HCT116 (cell line): Measurements from ENCODE around the gene KRT222. TPM values are rescaled to one million over a fixed set of nuclear protein-coding genes. Genes with fewer than 3 reads are reported as not detected.

ENCODE experiments used
- ATAC-seq: fragments of 200-7000 bp; cut with Tn5 transposase; 2 replicates; pipeline ENCODE4 v1.9.1; 2020; ENCODE audit warnings: mild to moderate bottlenecking, moderate library complexity
- BruUV-seq: library from RNA; stranded (reverse); fragments of 400-500 nt; replicated peaks from 2 replicates; lab custom pipeline; 2021; lab: Mats Ljungman, UMichigan
- CTCF ChIA-PET: fragments of 300-600 bp; sonication (Branson Sonifier 250); formaldehyde crosslinking; loops from one replicate; lab custom pipeline; 2021; ENCODE audit warnings: antibody characterized with exemption; lab: Charles Lee
- POLR2A ChIA-PET: fragments of 300-600, 350-600 bp; sonication (Branson Sonifier 250); formaldehyde crosslinking; loops from one replicate; lab custom pipeline; 2021; ENCODE audit warnings: antibody characterized with exemption; lab: Charles Lee
- RAD21 ChIA-PET, 2 experiments: fragments of 300-600 bp; sonication (Branson Sonifier 250); formaldehyde crosslinking; loops; one replicate each; lab custom pipeline; 2023; ENCODE audit warnings: low total read pairs in 2 of 2; ENCODE audit not compliant: uncharacterized antibody in 2 of 2, unreplicated experiment in 2 of 2, low non-redundant PET in 1 of 2; lab: Charles Lee
- DNase-seq: peaks from one replicate; pipeline ENCODE4 v3.0.0-alpha.2; 2010; ENCODE audit warnings: low read depth, low spot score
- H2AFZ ChIP-seq: fragments of 200-600 bp; shearing (Covaris generic), sonication (generic); 2 replicates; pipeline ENCODE4 v1.6.1; 2017; ENCODE audit warnings: low read depth, mixed run types, mixed read lengths, antibody characterized with exemption, low read length; ENCODE audit not compliant: poor library complexity, severe bottlenecking
- H3K27ac ChIP-seq: 2 replicates; pipeline ENCODE4 v1.5.1; 2012; ENCODE audit warnings: low read depth, low read length
- H3K27me3 ChIP-seq: fragments of 200-600 bp; sonication (generic); 2 replicates; pipeline ENCODE4 v1.6.1; 2016; ENCODE audit warnings: mixed run types, low read length, mixed read lengths; ENCODE audit not compliant: insufficient read depth
- H3K36me3 ChIP-seq, 2 experiments: fragments of 200-500 bp in 1 of 2; fragments of 200-600 bp in 1 of 2; sonication (Bioruptor generic) in 1 of 2; sonication (generic) in 1 of 2; 2 replicates each; pipeline versions ENCODE4 v1.5.1 to v1.6.1; 2014 to 2016; ENCODE audit warnings: low read length in 2 of 2, inconsistent platforms in 1 of 2, mixed read lengths in 1 of 2, mixed run types in 1 of 2; ENCODE audit not compliant: insufficient read depth in 2 of 2, control insufficient read depth in 1 of 2
- H3K4me1 ChIP-seq, 2 experiments: fragments of 200-600 bp in 1 of 2; sonication (generic) in 1 of 2; 2 replicates each; pipeline versions ENCODE4 v1.5.1 to v1.6.1; 2012 to 2017; ENCODE audit warnings: low read length in 2 of 2, inconsistent platforms in 1 of 2, mild to moderate bottlenecking in 1 of 2, mixed read lengths in 1 of 2, mixed run types in 1 of 2, moderate library complexity in 1 of 2; ENCODE audit not compliant: insufficient read depth in 2 of 2, control insufficient read depth in 1 of 2
- H3K4me2 ChIP-seq: fragments of 200-600 bp; sonication (generic); 2 replicates; pipeline ENCODE4 v1.6.1; 2017; ENCODE audit warnings: mixed run types, low read length, mixed read lengths
- H3K4me3 ChIP-seq, 2 experiments: fragments of 200-600 bp in 1 of 2; sonication (generic) in 1 of 2; replicated peaks in 1 of 2; 2 replicates each; pipeline ENCODE4 v1.5.1; 2011 to 2016; ENCODE audit warnings: low read length in 2 of 2, control low read depth in 1 of 2, low read depth in 1 of 2, mild to moderate bottlenecking in 1 of 2, mixed read lengths in 1 of 2, mixed run types in 1 of 2
- H3K79me2 ChIP-seq: fragments of 200-600 bp; sonication (generic); 2 replicates; pipeline ENCODE4 v1.6.1; 2017; ENCODE audit warnings: mild to moderate bottlenecking, mixed run types, low read length, moderate library complexity, mixed read lengths; ENCODE audit not compliant: insufficient read depth
- H3K9ac ChIP-seq: fragments of 200-600 bp; sonication (generic); 2 replicates; pipeline ENCODE4 v1.6.1; 2016; ENCODE audit warnings: low read length, mixed read lengths
- H3K9me2 ChIP-seq: fragments of 200-600 bp; sonication (generic), shearing (Covaris generic); 2 replicates; pipeline ENCODE4 v1.6.1; 2017; ENCODE audit warnings: mixed run types, mild to moderate bottlenecking, moderate library complexity; ENCODE audit not compliant: insufficient read depth
- H3K9me3 ChIP-seq, 2 experiments: fragments of 200-500 bp in 1 of 2; fragments of 200-600 bp in 1 of 2; sonication (Bioruptor generic) in 1 of 2; sonication (generic) in 1 of 2; 2 replicates each; pipeline ENCODE4 v1.6.1; 2014 to 2017; ENCODE audit warnings: low read length in 2 of 2, mixed read lengths in 2 of 2, inconsistent platforms in 1 of 2, low read depth in 1 of 2, mild to moderate bottlenecking in 1 of 2, mixed run types in 1 of 2, moderate library complexity in 1 of 2; ENCODE audit not compliant: control insufficient read depth in 1 of 2, insufficient read depth in 1 of 2
- H4K20me1 ChIP-seq: fragments of 200-600 bp; sonication (generic), shearing (Covaris generic); 2 replicates; pipeline ENCODE4 v1.6.1; 2017; ENCODE audit warnings: mixed run types, mild to moderate bottlenecking, moderate library complexity; ENCODE audit not compliant: insufficient read depth
- CBX3 ChIP-seq: IDR thresholded peaks from 2 replicates; pipeline ENCODE4 v1.6.1; 2012; ENCODE audit warnings: low read depth
- CEBPB ChIP-seq: IDR thresholded peaks from 2 replicates; pipeline ENCODE4 v1.6.1; 2012; ENCODE audit warnings: low read depth
- EGR1 ChIP-seq: IDR thresholded peaks from 2 replicates; pipeline ENCODE4 v1.6.1; 2012; ENCODE audit warnings: low read depth
- EZH2 ChIP-seq: fragments of 200-600 bp; sonication (generic); IDR thresholded peaks from 2 replicates; pipeline ENCODE4 v1.6.1; 2017; ENCODE audit warnings: antibody characterized with exemption, mixed run types
- FOSL1 ChIP-seq: IDR thresholded peaks from 2 replicates; pipeline ENCODE4 v1.6.1; 2012; ENCODE audit warnings: low read depth
- JUND ChIP-seq: IDR thresholded peaks from 2 replicates; pipeline ENCODE4 v1.6.1; 2012
- POLR2AphosphoS5 ChIP-seq: IDR thresholded peaks from 2 replicates; pipeline ENCODE4 v1.6.1; 2011; ENCODE audit warnings: mild to moderate bottlenecking, low read depth, low read length, moderate library complexity
- ZBTB33 ChIP-seq: IDR thresholded peaks from 2 replicates; pipeline ENCODE4 v1.6.1; 2011; ENCODE audit warnings: mild to moderate bottlenecking, low read length, moderate library complexity; ENCODE audit not compliant: insufficient replicate concordance; ENCODE audit errors: extremely low read depth
- ZNF274 ChIP-seq: fragments of 200-500 bp; sonication (Bioruptor generic); IDR thresholded peaks from 2 replicates; pipeline ENCODE4 v1.6.1; 2014; ENCODE audit warnings: mild to moderate bottlenecking, low read depth, low read length, inconsistent platforms
- intact Hi-C: fragments of 100-400 bp; cut with micrococcal nuclease; formaldehyde crosslinking; loops from 2 replicates; pipeline ENCODE4 v1.10.0; 2022
- total RNA-seq: library from RNA; stranded (reverse); gene quantifications from one replicate; pipeline ENCODE4 v1.2.1, GENCODE V29; 2021; ENCODE audit not compliant: unreplicated experiment
- TF ChIP-seq, protein P1 (sequence below): IDR thresholded peaks from 2 replicates; pipeline ENCODE4 v1.6.1; 2012; ENCODE audit warnings: low read depth
- TF ChIP-seq, protein P2 (sequence below): IDR thresholded peaks from 2 replicates; pipeline ENCODE4 v1.6.1; 2012

The KRT222 gene
- total RNA-seq, 1 experiment from 2014 or later = 5.0 TPM

GRCh38 chr17:40675905-40676304 is 10.9 kb upstream of the KRT222 start:
- no peak overlapping the region for H3K9ac ChIP-seq
- no peaks in the 10 kb centered on the region for H3K9me3 ChIP-seq
- POLR2A ChIA-PET = no interaction called here
- DNase-seq (no peak), ATAC-seq (no peak)
- intact Hi-C loops = no loop called here
- H3K4me2 ChIP-seq = no peak overlapping the region
- BruUV-seq = no TSS peak
- no peaks in the 10 kb centered on the region for H4K20me1 ChIP-seq
- H3K9me2 ChIP-seq = no peaks in the 10 kb centered on the region
- no peaks in the 10 kb centered on the region for H3K79me2 ChIP-seq
- no peak overlapping the region for H3K27ac ChIP-seq
- H2AFZ ChIP-seq = no peak overlapping the region
- peaks cover 0 to 6% of the 10 kb centered on the region in 2 experiments; a peak in 3 of 4 replicates for H3K4me1 ChIP-seq
- TF ChIP-seq ZBTB33 (no peak), CBX3 (no peak), POLR2AphosphoS5 (no peak), FOSL1 (no peak), ZNF274 (no peak), EZH2 (no peak), JUND (no peak), CEBPB (no peak), EGR1 (no peak)
- TF ChIP-seq, protein P1, sequence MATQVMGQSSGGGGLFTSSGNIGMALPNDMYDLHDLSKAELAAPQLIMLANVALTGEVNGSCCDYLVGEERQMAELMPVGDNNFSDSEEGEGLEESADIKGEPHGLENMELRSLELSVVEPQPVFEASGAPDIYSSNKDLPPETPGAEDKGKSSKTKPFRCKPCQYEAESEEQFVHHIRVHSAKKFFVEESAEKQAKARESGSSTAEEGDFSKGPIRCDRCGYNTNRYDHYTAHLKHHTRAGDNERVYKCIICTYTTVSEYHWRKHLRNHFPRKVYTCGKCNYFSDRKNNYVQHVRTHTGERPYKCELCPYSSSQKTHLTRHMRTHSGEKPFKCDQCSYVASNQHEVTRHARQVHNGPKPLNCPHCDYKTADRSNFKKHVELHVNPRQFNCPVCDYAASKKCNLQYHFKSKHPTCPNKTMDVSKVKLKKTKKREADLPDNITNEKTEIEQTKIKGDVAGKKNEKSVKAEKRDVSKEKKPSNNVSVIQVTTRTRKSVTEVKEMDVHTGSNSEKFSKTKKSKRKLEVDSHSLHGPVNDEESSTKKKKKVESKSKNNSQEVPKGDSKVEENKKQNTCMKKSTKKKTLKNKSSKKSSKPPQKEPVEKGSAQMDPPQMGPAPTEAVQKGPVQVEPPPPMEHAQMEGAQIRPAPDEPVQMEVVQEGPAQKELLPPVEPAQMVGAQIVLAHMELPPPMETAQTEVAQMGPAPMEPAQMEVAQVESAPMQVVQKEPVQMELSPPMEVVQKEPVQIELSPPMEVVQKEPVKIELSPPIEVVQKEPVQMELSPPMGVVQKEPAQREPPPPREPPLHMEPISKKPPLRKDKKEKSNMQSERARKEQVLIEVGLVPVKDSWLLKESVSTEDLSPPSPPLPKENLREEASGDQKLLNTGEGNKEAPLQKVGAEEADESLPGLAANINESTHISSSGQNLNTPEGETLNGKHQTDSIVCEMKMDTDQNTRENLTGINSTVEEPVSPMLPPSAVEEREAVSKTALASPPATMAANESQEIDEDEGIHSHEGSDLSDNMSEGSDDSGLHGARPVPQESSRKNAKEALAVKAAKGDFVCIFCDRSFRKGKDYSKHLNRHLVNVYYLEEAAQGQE = no peak
- TF ChIP-seq, protein P2, sequence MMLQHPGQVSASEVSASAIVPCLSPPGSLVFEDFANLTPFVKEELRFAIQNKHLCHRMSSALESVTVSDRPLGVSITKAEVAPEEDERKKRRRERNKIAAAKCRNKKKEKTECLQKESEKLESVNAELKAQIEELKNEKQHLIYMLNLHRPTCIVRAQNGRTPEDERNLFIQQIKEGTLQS = no peak
- CTCF ChIA-PET = no interaction called here
- RAD21 ChIA-PET = no interaction called here
- H3K4me3 ChIP-seq = no peak overlapping the region
- H3K36me3 ChIP-seq = no peaks in the 10 kb centered on the region
- H3K27me3 ChIP-seq = no peaks in the 10 kb centered on the region
